Stimulated activated CD8-positive, alpha-beta memory T cell treated with anti-CD3 and anti-CD28 coated beads, Interleukin-4, amount 100 ng/mL, for 4 hours (primary cell): ENCODE measurements around the gene PRUNE1.

Experiments used
- DNase-seq, 2 donors: peaks; one replicate each; pipeline ENCODE4 v3.0.0-alpha.2; 2020; ENCODE audit warnings: low read depth in 2 of 2, low spot score in 1 of 2

Gene PRUNE1, protein sequence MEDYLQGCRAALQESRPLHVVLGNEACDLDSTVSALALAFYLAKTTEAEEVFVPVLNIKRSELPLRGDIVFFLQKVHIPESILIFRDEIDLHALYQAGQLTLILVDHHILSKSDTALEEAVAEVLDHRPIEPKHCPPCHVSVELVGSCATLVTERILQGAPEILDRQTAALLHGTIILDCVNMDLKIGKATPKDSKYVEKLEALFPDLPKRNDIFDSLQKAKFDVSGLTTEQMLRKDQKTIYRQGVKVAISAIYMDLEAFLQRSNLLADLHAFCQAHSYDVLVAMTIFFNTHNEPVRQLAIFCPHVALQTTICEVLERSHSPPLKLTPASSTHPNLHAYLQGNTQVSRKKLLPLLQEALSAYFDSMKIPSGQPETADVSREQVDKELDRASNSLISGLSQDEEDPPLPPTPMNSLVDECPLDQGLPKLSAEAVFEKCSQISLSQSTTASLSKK

GRCh38 chr1:151008244-151009205 lies at the start of gene PRUNE1:
Gene PRUNE1 (plus strand): TSS chr1:151008449. CDS start chr1:151008633, 184 bp downstream.
- peak; percentile 83 to 92 for DNase-seq

DNA sequence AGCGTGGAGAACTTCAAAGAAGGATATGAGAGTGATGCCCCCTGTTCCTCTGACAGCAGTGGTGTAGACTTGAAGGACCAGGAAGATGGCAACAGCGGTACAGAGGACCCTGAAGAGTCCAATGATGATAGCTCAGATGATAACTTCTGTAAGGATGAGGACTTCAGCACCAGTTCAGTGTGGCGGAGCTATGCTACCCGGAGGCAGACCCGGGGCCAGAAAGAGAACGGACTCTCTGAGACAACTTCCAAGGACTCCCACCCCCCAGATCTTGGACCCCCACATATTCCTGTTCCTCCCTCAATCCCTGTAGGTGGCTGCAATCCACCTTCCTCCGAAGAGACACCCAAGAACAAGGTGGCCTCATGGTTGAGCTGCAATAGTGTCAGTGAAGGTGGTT lies 47.6 kb upstream of the PRUNE1 start:
- no peak for DNase-seq

DNA sequence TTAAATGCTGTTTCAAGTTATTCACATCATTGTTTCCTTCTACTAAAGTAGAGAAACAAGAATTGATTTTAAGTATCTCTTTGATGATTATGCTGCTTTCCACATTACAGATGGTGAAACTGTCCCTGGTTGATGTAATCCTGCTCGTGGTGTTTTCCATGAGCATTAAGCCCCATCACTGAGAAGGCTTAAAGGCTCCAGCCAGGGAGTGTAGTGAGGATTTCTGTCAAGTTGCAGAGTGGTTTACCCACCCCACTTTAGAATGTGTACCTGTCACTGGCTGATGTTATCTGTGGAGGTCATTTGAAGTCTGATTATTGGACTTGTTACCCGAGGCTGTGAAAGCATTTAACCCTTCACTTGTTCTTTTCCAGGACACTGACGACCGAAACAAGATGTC lies 46.5 kb upstream of the PRUNE1 start:
- no peak for DNase-seq

DNA sequence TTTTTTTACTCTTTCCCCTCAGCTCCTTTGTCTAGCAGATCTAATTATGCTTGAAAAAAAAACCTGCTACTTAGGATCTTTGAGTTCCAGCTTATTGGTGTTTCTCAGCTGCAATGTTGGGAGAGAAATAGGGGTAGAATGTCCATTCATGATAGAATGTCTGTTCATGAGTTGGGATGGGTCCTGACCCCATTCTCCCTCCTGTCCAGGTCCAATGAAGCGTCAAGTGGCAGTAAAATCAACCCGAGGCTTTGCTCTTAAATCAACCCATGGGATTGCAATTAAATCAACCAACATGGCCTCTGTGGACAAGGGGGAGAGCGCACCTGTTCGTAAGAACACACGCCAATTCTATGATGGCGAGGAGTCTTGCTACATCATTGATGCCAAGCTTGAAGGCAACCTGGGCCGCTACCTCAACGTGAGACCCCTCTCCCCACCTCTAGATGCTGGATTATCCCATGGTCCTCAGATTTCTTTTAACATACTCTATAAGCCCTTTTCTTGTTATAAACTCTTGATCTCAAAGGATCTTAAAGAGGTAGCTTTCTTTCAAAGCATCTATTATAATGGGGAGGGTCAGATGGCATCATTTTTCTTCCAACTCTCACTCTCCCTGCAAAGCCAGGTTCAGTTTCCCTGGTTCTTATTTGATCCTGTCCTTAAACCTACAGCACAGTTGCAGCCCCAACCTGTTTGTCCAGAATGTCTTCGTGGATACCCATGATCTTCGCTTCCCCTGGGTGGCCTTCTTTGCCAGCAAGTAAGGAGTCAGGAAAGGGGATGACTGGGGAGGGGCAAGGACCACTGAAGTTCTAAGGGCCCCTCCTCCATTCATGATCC lies 44.7 kb upstream of the PRUNE1 start:
- no peak for DNase-seq

DNA sequence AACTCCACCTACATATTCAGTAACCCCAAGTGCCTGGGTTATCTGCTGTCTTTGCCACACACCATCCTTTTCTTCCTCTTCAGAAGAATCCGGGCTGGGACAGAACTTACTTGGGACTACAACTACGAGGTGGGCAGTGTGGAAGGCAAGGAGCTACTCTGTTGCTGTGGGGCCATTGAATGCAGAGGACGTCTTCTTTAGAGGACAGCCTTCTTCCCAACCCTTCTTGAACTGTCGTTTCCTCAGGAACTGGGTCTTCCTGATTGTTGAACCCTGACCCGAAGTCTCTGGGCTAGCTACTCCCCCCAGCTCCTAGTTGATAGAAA lies 44.1 kb upstream of the PRUNE1 start:
- no peak for DNase-seq

DNA sequence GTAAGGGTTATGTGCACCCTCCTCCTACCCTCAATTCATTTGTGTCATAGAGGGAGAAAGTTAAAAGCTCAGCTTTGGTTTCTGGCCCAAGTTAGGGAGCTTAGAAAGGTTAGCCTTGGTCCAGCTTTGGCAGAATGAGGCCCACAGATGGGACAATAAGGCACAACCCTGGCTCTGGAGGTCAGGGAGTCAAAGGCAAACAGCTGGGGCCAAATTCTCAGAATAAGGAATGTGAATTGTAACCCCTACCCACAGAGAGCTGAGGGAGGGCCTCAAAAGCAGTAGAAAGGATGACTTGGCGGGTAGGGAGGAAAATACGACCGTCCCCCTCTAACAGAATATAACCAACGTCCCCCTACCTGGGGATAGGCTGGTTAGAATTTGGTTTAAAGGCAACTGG lies 42.6 kb upstream of the PRUNE1 start:
- no peak for DNase-seq

- no peak for DNase-seq
Observed at GRCh38 chr1:150966011-150966410, 42.2 kb upstream of the PRUNE1 start.

- no peak for DNase-seq
Observed at GRCh38 chr1:150967936-150968335, 40.3 kb upstream of the PRUNE1 start.

DNA sequence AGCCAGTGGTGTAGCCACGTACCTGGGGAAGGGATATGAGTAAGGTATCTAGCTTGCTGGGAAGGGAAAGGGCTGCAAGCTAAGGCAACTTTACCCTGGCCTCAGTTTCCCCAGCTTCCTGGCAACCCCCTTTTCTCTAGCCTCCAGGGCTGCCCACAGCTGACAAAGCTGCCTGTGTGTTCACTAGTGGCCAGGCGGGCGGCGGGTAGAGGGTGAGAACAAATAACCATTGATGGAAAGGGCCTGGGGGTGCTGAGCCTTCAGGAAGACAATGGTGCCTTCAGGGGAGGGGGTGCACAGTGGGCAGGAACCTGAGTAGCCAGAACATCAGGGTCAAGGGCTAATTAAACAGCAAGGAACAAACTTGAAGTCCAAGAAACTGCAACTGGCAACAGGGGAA lies 39.8 kb upstream of the PRUNE1 start:
- DNase-seq, result no peak

GRCh38 chr1:150969626-150970025 lies 38.6 kb upstream of the PRUNE1 start:
- DNase-seq, result no peak

- no peak for DNase-seq
Observed at GRCh38 chr1:150970808-150971582, 37.3 kb upstream of the PRUNE1 start.

GRCh38 chr1:150971583-150972416 lies 36.4 kb upstream of the PRUNE1 start:
- DNase-seq, result no peak

DNA sequence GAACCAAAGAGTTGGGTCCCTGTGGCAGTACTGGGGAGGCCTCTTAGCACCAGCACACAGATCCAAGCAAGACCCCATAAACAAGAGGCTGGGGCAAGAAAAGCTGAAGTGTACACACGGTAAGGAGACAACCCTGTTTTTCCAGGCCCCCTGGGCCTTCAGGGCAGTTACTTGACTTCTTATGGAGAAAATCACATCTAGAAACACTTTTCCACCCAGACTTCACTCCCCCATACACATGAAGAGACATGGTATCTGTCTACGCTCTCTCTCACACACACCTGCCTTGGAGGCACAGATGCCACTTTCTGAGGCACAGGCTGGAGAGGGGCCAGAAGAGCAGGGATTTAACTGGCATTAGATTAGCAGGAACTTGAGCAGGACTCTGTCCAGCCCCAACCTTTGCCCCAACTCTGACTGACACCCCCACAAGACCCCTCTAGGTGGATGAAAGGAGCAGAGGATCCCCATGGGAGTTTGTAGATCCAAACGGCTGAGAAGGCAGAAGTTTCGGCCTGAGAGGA lies 35.8 kb upstream of the PRUNE1 start:
- DNase-seq, result no peak

- no peak for DNase-seq
Observed at GRCh38 chr1:150973258-150973835, 34.9 kb upstream of the PRUNE1 start.

GRCh38 chr1:150973836-150974579 lies 34.2 kb upstream of the PRUNE1 start:
- DNase-seq, result no peak

GRCh38 chr1:150974580-150975478 lies 33.4 kb upstream of the PRUNE1 start, which contains the start of gene CERS2:
Gene CERS2 (minus strand): TSS chr1:150974835. CDS start chr1:150969090, 5,745 bp downstream.
- peak; percentile 40 to 52 for DNase-seq

DNA sequence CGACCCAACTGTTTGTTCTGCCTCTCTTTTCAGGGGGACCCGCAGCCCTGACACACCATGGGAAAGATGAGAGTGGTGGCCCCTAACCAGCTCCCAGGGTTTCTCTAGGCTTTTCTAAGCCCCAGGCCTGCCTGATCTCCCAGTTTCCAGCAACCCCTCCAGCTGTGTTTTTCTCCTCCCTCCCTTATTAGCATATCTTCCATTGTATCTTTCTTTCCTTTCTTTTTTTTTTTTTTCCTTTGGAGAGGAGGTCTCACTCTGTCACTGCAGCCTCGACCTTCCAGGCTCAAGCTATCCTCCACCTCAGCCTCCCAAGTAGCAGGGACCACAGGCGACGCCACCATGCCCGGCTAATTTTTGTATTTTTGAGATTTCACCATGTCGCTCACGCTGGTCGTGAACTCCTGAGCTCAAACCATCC lies 31.8 kb upstream of the PRUNE1 start:
- no peak for DNase-seq
